Mucosa of gallbladder (tissue), 1 donor: ENCODE data around the gene RBM7. TPM values are rescaled to one million over a fixed set of nuclear protein-coding genes. Genes with fewer than 3 reads are reported as not detected.

Source experiments
- DNase-seq: peaks from one replicate; pipeline ENCODE4 v3.0.0-alpha.2; 2020; ENCODE audit warnings: low spot score
- total RNA-seq: library from RNA; stranded (reverse); gene quantifications from one replicate; pipeline ENCODE4 v1.2.1, GENCODE V29; 2021
- donor health status: DM: no; HTN: no; CAD: no.

Gene RBM7
- total RNA-seq, 1 donor from 2014 or later: 21.1 TPM

DNA sequence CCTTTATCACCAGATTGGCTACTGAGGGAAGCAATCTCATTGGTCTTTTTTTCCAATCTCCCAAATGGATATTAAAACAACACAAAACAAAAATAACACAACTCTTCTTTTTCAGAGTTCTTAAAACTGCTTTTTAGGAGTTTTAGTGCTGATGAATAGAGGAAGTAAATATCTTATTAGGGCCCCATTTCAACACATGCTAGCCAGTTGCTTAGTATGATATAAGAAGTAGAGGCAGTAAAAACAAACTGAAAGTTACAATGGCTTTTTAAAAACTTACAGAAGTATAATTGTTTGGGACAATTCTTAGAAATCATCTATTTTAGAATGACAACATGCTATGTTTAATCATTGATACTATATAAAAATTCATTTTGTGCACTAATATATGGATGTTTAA lies 3.5 kb upstream of the RBM7 start:
- DNase-seq: no peak

DNA sequence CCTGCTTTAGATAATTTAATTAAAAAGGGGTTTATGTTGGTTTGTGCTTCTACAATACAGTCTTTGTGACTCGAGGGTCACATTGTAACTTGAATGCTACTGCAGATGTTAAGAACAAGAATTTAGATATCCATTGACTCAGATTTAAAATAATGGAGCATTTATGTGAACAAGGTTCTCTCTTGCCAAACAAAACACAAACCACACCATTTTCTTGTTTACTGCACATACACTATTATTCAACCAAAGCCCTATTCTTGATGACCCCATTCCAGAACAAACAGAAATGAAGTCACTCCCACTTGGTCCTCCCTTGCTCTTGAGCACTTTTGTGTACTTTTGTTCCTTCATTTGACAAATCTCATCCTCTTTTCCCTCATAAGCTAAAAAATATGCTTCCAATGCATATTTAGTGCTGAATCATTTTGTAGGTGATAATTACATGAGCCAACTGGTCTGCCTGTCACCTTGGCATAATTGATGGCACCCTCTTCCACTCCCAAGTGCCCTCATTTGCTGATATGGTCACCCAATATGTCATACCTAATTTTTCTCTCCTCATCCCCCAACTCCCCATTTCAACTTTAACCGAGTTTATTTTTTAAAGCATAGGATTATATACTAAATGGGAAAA lies 3.0 kb upstream of the RBM7 start:
- no peak for DNase-seq

DNA sequence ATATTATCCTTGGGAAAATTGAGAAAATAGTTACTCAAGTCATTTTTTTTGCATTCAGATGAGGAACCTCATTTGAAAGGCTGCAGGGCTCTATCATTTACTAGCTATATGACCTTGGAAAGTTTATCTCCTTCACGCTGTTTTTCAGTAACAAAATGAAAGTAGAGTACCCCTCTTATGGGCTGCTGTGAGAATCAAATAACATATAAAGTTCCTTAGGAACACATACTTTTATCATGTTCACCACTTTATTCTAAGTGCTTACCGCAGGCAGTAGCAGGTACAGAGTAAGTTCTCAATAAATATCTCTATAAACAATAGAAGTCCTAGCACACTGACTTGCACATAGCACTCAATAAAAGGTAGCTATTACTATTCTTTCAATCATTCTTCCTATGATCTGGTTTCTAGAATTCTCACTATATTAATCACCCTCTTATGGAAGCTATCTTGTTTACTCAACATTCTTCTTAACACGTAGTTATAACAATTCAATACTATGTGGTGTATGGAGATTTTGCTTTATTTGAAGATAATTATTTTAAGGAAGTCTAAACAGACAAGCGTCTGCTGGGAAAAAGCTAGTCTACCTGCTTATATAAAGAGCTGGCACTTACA lies 2.1 kb upstream of the RBM7 start:
- no peak for DNase-seq

DNA sequence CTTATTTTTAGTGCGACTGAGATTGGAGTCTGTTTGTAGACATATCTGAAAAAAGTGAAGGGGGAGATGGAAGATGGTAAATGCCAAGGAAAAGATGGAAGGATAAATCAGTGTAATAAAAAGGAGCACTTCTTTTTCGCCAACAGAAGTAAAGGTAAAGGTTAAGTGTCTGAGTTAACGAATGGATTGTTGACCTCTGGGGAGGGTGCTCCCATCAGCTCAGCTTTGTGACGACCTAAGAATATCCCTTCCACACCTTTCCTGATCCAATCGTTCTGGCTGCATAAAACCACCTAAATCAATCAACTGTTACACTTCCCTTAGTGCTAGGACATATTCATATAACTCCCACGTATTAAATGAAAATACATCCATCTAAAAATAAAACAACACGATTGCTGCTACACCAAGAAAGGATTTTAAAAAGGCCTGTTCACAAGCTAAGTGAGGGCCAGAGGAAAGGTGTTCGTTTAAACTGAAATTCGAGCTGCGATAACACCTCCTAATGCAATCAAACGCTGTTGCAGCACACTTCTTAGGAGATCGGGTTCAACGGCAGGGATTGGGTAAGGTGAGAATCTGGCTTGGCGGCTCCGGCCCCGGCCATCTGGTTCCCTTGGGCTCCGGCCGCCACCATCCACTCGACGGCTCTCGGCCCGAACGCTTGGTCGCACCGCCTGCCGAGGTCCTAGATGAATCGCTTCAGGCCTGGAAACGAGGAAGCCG lies 813 bp upstream of the RBM7 start:
- no peak for DNase-seq

DNA sequence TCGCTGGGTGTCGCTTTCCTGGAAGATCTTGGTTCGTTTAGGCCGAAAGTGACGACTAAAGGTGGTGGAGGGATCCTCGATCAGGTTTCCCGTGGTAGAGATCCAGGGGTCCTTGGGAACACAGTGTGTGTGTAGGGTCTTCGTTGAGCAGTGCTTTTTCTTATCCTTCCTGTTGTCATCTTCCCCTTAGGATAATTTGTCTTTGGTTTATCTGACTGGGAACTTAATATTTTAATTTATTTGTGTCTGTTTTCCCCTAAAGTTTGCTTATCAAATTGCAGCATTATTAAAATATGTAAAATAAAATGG lies 403 bp downstream of the RBM7 start:
- DNase-seq: no peak

DNA sequence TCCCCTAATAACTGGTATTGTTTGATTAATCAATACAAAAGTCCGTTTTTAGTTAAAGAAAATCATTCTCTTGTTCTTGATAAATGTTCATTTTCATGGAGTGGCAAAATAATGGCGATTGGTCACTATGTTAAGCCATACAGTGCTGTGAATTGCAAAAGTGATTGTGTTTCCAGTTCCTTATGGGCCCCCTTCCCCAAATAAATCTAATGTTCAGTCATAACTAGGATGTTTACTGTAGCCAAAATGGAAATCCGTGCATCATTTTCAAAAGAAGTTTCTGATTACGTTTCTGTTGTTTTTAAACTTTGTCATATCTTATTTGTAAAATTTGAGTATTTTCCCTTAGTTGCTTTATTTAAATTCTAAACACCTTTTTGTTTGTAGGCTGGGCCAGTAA lies 845 bp downstream of the RBM7 start:
- DNase-seq: no peak

DNA sequence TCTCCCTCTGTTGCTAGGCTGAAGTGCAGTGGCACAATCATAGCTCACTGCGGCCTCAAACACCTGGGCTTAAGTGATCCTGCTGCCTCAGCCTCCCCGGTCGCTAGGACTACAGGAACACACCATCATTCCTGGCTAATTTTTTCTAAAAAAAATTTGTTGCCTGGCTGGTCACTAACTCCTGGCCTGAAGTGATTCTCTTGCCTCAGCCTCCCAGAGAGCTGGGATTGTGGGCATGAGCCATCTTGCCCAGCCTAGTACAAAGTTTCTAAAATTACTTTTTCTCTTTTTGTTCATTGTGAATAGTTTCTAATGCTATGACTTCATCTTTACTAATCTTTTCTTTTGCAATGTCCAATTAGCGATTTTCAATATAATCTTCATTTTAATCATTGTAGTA lies 12.5 kb downstream of the RBM7 start:
- DNase-seq: no peak

DNA sequence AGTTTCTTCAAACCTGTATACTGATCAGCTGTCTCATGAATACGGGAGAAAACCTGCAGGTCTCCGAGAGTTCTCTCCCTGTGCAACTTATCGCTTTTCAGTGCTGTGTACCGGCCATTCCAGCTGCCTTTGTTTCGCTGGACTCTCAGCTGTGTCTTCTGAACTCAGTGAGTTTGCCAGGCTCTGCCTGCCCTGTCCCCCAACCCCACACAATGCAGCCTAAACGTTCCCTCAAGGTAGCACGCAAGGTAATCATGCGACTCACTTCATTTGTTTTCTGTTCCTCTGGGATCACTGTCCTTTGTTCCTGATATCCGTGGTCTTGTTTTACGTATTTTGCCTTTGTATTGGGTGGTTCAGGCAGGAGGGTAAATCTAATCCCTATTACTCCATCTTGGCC lies 13.5 kb downstream of the RBM7 start:
- no peak for DNase-seq

DNA sequence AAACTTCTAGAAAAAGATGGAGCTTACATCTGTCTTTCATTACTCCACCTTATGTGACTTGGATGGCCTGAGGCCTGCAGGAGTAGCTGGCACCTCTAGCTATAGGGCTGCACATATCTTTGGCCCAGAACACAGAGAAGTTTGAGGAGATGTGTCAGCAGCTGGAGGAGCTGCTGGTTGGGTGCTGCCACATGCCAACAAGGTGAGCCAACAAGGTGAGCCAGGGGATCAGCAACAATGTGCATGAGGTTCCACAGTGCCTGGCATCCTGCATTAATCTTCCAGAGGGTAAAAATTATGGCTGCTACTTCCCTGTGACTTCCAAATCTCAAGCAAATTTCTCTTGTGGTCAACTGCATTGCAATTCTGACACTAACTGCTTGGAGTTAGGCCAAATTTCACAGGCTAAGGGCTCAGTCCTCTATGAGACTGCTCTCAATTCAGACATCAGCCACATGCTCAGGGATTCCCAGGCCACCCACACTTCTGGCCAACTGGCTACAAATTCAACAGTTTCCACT lies 16.0 kb downstream of the RBM7 start:
- DNase-seq: no peak

DNA sequence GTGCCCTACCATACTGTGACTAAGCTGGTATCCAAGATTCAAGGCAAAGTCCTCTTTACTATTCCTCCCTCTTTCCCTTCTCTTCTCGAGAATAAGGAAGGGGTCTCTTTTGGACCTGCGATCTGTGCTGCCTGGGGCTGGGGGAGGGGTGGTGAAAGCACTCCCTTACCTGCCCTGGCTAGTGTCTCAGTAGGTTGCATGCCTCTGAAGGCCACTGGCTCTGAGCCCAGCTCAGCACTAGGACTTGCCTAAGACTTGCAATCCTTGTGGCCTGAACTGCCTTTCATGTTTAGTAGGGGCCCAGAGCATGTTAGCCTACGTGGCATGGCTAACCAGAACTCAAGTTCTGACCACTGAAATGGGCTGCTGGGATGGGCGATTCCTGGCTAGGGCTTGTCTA lies 25.8 kb downstream of the RBM7 start:
- no peak for DNase-seq

DNA sequence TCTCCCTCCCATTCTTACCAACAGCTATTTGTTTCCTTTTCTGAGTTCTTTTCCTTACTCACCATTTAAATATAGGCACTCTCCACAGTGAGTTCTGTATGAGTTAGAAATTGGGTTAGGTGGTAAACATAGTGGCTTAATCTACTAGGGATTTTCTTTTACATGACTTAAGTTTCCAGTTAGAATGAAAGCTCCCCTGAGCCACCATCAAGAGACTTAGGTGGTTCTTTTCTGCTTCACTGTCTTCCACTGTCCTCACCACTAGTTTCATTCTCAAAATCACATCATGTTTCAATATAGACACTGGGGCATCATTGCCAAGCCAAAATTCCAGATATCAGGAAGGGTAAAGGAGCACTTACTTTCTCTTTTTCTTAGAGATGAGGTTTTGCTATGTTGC lies 29.8 kb downstream of the RBM7 start:
- no peak for DNase-seq

DNA sequence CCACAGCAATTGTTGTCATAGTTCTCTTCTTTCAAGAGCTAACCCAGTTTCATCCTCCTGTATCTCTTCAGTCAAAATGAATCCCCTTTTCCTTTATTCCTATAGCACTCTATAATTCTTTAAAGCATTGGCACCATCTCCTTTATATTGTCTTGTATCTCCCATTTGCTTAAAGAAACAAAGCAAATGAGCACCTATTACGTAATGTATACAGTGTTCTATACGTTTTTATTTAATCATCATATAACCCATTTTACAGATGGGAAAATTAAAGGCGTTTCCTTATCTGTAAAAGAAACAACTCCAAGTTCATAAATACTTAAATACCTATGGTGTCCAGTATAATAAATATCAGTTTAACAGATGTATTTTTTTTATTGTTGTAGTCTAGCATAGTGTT lies 32.4 kb downstream of the RBM7 start:
- DNase-seq: no peak

DNA sequence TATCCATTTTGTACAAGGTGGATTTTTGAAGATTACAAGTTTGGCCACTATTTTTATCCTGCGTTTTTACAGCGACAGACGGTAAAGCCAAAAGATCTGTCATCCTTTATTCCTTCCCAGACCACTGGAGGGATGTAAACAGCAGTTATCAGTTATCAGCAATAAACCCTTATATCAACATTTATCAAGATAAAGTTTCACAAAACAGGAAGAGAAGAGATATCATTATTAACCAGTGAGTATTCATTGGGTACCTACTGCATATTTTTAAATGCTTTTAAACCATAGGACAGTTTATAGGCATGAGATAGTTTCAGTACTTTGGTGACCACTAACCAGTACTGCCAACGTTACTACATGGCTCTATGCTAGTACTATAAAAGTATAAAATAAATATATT lies 32.9 kb downstream of the RBM7 start:
- no peak for DNase-seq

DNA sequence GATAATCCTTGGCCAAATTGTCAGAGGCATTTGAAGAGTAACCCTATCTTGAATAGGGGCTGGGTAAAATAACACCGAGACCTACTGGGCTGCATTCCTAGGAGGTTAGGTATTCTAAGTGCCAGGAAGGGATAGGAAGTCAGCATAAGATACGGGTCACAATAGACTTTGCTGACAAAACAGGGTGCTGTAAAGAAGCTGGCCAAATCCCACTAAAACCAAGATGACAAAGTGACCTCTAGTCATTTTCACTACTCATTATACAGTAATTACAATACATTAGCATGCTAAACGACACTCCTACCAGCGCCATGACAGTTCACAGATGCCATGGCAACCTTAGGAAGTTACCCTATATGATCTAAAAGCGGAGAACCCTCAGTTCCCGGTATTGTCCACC lies 37.8 kb downstream of the RBM7 start:
- no peak for DNase-seq

DNA sequence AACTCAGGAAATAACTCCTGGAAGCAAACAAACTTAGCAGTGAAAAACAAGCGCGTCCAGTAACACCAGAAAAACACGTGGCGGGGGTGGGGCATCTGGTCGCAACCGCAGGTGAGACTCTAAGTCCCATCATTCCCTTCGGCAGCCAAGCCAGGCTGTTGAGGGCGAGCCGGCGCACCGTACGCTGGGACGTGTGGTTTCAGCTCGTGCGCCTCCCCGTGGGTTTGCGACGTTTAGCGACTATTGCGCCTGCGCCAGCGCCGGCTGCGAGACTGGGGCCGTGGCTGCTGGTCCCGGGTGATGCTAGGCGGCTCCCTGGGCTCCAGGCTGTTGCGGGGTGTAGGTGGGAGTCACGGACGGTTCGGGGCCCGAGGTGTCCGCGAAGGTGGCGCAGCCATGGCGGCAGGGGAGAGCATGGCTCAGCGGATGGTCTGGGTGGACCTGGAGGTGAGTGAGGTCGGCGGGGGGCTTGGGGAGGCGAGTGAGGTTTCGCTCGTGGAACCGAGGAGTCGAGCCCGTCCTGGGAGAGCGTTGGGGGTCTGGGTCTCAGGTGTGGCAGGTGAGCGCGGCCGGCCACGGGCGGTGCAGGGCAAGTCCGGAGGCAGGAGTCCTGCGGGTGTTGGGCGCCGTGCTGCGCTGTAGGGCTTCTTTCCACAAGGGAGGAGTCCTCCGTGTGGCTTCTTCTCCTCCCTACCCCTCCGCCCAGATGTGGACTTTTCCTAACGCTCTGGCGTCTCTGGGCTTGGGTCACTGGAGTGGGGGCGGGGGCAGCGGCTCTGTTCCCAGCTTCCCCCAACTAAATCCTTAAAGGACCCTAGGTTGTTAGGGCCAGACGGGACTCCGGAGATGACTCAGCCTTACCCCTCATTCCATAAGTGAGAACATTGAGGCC lies 39.0 kb downstream of the RBM7 start, which contains the start of gene REXO2:
Gene REXO2 (plus strand): TSS at position 239 of the 892 bp plus-strand sequence. CDS start 62 bp downstream, at position 301.
- DNase-seq: peak; percentile 96

DNA sequence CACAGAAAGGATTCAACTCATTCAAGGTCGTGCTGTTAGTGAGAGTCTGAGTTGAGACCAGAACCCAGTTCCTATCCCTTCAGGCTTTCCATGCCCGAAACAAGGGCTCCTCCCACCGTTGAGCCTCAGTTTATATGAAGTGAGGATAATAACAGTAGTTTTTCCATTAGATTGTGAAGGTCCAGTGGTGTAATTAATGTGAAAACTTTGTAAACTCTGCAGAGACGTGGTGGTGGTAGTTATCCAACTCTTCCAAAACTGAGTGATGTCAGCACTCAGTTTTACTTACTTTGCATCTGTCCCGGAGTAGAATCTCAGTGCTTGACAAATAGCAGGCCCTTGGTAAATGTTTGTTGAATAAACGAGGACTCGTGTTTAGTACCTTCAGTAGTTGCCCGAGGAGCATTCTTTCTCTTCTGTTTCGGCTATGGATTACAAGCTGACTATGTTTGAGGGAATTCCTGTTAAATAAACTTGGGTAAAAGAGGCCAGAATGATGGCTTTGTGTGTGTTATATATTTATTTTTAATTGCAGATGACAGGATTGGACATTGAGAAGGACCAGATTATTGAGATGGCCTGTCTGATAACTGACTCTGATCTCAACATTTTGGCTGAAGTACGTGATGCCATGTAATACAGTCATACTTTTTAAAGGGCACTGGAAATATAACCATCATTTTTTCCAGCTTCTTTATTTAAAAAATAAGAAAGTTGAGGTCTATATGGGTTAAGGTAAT lies 39.8 kb downstream of the RBM7 start:
- no peak for DNase-seq

DNA sequence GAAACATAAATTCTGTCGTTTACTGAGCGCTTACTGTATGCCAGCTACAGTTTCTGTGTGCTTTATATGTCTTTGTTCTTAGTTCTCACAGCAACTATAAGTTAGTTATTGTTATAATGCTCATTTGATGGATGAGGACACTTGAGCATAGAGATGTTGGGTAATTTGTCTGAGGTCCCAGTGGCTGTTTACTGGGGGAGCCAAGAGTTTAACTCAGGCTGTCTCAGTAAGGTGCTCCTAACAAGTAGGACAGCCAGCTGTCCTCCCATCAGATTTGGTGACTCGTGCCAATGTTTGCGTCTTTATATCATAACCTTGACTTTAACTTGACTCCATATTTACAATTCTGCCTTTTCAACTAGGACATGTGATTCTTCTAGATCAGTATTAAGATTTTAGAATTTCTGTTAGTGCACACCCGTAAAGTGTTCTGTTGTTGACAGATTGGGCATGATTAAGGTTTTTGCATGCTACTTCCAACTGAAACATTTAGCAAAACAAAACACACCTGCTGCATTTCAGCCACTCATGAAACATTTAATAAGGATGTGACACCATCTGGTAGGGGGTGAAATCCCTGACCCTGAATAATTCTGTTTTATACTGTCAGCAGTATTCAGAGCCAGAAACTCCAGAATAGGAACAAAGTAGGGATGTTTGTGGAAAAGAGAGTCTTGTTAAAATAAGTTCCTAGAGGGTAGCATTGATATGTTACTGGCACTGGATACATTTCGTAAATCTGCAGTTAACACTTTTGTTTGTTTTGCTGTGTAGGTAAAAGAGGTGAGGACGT lies 40.7 kb downstream of the RBM7 start:
- DNase-seq: no peak

DNA sequence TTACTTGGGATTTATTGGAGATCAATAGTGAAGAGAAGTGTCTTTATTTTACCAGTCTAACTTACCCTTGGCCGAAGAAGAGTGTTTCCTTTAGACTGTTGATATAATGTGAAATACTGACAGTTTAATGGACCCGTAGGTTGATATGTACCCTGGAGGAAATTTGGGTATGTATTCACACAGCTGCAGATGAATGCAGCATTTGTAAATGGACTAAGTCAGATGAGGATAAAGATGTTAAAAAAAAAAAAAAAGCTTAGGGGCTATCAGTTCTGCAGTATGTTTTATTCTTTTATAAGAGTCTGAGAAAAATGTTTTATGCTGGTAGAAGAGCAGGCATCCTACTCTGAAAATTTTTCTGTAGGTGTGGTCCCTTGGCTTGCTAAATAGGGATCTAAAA lies 41.5 kb downstream of the RBM7 start:
- no peak for DNase-seq

DNA sequence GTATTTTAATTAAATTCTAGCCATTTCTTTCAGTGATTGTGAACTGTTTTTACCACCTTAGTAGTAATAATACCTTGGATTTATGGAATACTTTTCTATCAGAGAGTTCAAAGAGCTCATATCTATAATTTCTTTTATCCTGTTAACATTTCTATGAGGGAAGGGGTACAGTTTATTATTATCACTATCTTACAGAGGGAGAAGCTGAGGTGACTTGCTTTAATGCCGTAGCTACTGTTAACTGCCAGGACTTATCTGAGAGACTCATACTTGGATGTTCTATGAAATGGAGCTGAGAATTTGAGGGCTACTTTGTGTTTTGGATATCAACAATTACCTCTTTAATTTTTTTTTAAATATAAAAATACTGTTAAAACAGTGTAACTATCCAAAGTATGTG lies 42.1 kb downstream of the RBM7 start:
- DNase-seq: no peak

DNA sequence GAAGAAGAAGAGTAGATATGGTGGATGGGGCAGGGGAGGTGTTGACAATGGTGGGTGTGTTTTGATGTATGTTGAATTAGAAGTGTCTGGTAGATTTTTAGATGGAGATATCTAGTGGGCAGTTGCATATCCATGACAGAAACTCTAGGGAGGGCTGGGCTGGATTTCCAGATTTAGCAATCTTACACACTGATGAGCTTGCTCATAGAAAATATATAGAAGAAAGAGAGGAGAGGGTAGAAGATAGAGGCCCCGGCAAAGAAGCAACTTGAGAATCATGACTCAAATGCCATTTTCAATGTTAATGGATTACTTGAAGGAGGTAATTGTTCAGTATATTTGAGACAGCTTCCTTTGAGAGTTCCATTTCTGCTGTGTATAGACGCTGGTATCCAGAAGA lies 47.0 kb downstream of the RBM7 start:
- no peak for DNase-seq

DNA sequence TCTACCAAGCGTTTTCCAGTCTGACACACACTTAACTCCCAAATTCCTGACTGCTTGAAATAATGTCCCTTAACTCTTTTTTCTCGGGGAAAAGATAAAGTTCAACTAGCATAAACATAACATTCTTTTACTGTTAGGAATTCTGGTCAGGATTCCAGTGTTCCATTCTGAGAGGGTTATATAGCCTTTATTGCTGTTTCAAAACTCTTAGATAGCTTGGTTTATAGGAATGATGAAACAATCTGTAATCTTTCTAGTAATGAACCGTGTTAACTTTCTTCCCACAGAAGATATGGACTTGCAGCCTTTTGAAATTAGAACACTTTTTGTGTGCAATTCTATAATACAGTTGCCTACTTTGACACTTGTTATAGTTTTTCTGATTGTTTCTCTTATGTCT lies 47.4 kb downstream of the RBM7 start:
- DNase-seq: no peak
